Omental fat pad (tissue), 4 donors: ENCODE results near the gene HLF. TPM values are rescaled to one million over a fixed set of nuclear protein-coding genes. Genes with fewer than 3 reads are reported as not detected.

ENCODE experiments used
- ATAC-seq: fragments of 150-250 bp; one replicate; pipeline ENCODE4 v1.9.1; 2016; ENCODE audit warnings: mild to moderate bottlenecking, moderate library complexity; ENCODE audit not compliant: low FRiP score
- DNase-seq: peaks from one replicate; pipeline ENCODE4 v3.0.0-alpha.2; 2019; ENCODE audit warnings: low spot score
- total RNA-seq, 4 donors: library from RNA; depleted of rRNA; stranded (reverse); fragments of >200 nt; gene quantifications; one replicate each; pipeline ENCODE4 v1.1.0, GENCODE V29; 2016
- TF ChIP-seq, protein P1 (sequence below), 3 donors: fragments of 450-650 bp; IDR thresholded peaks; one replicate each; pipeline ENCODE4 v1.5.1; 2016 to 2017; ENCODE audit warnings: antibody characterized with exemption in 3 of 3, mild to moderate bottlenecking in 3 of 3, moderate library complexity in 2 of 3

The HLF gene
- total RNA-seq, 4 donors from 2014 or later, result 12.5 to 15.4 (median 14.6) TPM

GRCh38 chr17:55303008-55303493 lies 38.3 kb downstream of the HLF start:
- ATAC-seq, result no peak
- DNase-seq, result no peak
- TF ChIP-seq, protein P1, sequence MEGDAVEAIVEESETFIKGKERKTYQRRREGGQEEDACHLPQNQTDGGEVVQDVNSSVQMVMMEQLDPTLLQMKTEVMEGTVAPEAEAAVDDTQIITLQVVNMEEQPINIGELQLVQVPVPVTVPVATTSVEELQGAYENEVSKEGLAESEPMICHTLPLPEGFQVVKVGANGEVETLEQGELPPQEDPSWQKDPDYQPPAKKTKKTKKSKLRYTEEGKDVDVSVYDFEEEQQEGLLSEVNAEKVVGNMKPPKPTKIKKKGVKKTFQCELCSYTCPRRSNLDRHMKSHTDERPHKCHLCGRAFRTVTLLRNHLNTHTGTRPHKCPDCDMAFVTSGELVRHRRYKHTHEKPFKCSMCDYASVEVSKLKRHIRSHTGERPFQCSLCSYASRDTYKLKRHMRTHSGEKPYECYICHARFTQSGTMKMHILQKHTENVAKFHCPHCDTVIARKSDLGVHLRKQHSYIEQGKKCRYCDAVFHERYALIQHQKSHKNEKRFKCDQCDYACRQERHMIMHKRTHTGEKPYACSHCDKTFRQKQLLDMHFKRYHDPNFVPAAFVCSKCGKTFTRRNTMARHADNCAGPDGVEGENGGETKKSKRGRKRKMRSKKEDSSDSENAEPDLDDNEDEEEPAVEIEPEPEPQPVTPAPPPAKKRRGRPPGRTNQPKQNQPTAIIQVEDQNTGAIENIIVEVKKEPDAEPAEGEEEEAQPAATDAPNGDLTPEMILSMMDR (IDR thresholded peaks at IDR 0.05), result no peak

GRCh38 chr17:55303701-55304145 lies 39.0 kb downstream of the HLF start:
- ATAC-seq, result no peak
- TF ChIP-seq, protein P1 (IDR thresholded peaks at IDR 0.05), result no peak
- no peak for DNase-seq

- TF ChIP-seq, protein P1 (IDR thresholded peaks at IDR 0.05), result no peak
- ATAC-seq (no peak), DNase-seq (no peak)
Observed at GRCh38 chr17:55304171-55304859, 39.6 kb downstream of the HLF start.

- TF ChIP-seq, protein P1 (IDR thresholded peaks at IDR 0.05), result no peak
- DNase-seq (no peak), ATAC-seq (no peak)
Observed at GRCh38 chr17:55305321-55306087, 40.7 kb downstream of the HLF start.

DNA sequence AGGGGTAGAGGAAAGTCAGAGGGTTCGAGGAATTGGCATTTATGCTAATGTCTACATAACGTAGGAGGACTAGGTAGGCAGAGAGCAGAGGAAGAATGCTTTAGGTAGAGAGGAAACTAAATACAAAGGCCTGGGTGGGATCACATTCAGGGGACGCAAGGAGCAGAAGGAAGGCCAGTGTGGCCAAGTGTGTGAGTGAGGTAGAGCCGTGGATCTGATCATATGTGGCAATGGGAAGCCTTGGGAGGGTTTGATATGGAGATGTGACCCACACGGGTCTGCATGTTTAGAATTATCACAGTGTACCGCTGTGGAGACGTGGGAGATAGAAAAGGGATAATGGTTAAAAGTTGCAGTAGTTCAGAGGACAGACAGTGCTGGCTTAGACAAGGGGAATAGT lies 43.1 kb downstream of the HLF start:
- ATAC-seq (no peak), DNase-seq (no peak)
- TF ChIP-seq, protein P1 (IDR thresholded peaks at IDR 0.05), result no peak

- TF ChIP-seq, protein P1 (IDR thresholded peaks at IDR 0.05), result no peak
- DNase-seq (no peak), ATAC-seq (no peak)
Observed at GRCh38 chr17:55308613-55309391, 44.0 kb downstream of the HLF start.
